Tibial artery (tissue), 4 donors: ENCODE results near the gene TPMT.
"Not testable (repeated sequence)": the region's sequence is repeated elsewhere in the genome, so short reads cannot be mapped to it uniquely, and the experiment has no call there.

Experiments used
- DNase-seq, 2 donors: peaks; one replicate each; pipeline ENCODE4 v3.0.0-alpha.2; 2019
- H3K27ac ChIP-seq, 2 donors: fragments of 200-600 bp; sonication (generic) in 1 of 2; 1 replicate in 1 of 2; 2 replicates in 1 of 2; pipeline ENCODE4 v1.5.1; 2018 to 2019; ENCODE audit warnings: mild to moderate bottlenecking in 1 of 2
- H3K27me3 ChIP-seq, 2 donors: fragments of 200-600 bp; sonication (generic) in 1 of 2; one replicate each; pipeline versions ENCODE4 v1.5.1 to v1.6.0; 2016 to 2019
- H3K36me3 ChIP-seq, 3 donors: fragments of 200-600 bp; sonication (generic) in 2 of 3; one replicate each; pipeline ENCODE4 v1.5.1; 2016 to 2019; ENCODE audit warnings: mild to moderate bottlenecking in 2 of 3
- H3K4me1 ChIP-seq, 4 donors: fragments of 200-600 bp; sonication (generic) in 2 of 4; 1 replicate in 3 of 4; 2 replicates in 1 of 4; pipeline ENCODE4 v1.5.1; 2016 to 2019
- H3K4me3 ChIP-seq, 2 donors: fragments of 200-600 bp; sonication (generic) in 1 of 2; 1 replicate in 1 of 2; 2 replicates in 1 of 2; pipeline ENCODE4 v1.5.1; 2018 to 2019; ENCODE audit warnings: mild to moderate bottlenecking in 2 of 2
- H3K9me3 ChIP-seq, 3 donors: fragments of 200-600 bp; sonication (generic) in 1 of 3; one replicate each; pipeline ENCODE4 v1.5.1; 2016 to 2019
- intact Hi-C: fragments of 100-400 bp; cut with DNase I; formaldehyde crosslinking; loops from one replicate; pipeline ENCODE4 v1.15.0; 2023; ENCODE audit warnings: low total_unique reads
- TF ChIP-seq, protein P1 (sequence below), 2 experiments: fragments of 200-600 bp in 1 of 2; fragments of 450-650 bp in 1 of 2; IDR thresholded peaks; one replicate each; pipeline ENCODE4 v1.5.1; 2017 to 2019; ENCODE audit warnings: antibody characterized with exemption in 2 of 2, mild to moderate bottlenecking in 1 of 2, moderate library complexity in 1 of 2

Gene TPMT

GRCh38 chr6:18179770-18180356, 25.0 kb upstream of the TPMT start:
- H3K4me1 ChIP-seq: peaks cover 0 to 4% (median 0%) of the 10 kb centered on the region in 4 donors
- H3K36me3 ChIP-seq: peaks cover 0 to 17% (median 7%) of the 10 kb centered on the region in 3 donors
- H3K27me3 ChIP-seq: no peaks in the 10 kb centered on the region
- no peak overlapping the region for H3K27ac ChIP-seq
- no peaks in the 10 kb centered on the region for H3K9me3 ChIP-seq
- peak in 1 of 2 donors; percentile 43 for DNase-seq
- TF ChIP-seq, protein P1, sequence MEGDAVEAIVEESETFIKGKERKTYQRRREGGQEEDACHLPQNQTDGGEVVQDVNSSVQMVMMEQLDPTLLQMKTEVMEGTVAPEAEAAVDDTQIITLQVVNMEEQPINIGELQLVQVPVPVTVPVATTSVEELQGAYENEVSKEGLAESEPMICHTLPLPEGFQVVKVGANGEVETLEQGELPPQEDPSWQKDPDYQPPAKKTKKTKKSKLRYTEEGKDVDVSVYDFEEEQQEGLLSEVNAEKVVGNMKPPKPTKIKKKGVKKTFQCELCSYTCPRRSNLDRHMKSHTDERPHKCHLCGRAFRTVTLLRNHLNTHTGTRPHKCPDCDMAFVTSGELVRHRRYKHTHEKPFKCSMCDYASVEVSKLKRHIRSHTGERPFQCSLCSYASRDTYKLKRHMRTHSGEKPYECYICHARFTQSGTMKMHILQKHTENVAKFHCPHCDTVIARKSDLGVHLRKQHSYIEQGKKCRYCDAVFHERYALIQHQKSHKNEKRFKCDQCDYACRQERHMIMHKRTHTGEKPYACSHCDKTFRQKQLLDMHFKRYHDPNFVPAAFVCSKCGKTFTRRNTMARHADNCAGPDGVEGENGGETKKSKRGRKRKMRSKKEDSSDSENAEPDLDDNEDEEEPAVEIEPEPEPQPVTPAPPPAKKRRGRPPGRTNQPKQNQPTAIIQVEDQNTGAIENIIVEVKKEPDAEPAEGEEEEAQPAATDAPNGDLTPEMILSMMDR (IDR thresholded peaks at IDR 0.05): no peak
- H3K4me3 ChIP-seq: no peak overlapping the region
- intact Hi-C loops: no loop called here

DNA sequence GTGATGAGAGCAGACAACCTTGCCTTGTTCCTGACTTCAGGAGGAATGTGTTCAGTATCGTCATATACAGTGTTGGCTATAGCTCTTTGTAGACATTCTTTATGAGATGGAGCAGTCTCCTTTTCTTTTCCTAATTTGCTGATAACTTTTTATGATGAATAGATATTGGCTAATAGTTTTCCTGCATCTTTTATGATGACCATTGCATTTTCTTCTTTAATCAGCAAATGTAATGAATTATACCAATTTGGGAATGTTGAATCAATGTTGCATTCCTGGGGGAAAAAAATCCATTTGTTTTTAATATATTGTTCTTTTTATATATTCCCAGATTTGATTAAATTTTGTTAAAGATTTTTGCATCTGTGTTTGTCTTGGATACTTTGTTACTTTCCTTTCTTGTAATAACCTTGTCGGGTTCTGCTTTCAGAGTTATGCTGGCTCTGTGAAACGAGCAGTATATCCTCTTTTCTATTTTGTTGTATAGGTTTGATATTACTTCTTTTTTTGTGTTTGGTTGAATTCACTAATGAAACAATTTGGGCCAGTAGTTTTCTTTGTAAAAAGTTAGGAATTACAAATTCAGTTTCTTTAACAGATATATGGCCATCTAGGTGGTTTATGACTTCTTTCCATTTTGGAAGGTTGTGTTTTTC, 24.2 kb upstream of the TPMT start:
- no peak for DNase-seq
- Histone ChIP-seq H3K27ac (no peak overlapping the region), H3K4me3 (no peak overlapping the region), H3K4me1 (peaks cover 0 to 4% (median 0%) of the 10 kb centered on the region in 4 donors), H3K9me3 (no peaks in the 10 kb centered on the region), H3K27me3 (no peaks in the 10 kb centered on the region), H3K36me3 (peaks cover 0 to 22% (median 14%) of the 10 kb centered on the region in 3 donors)
- TF ChIP-seq, protein P1 (IDR thresholded peaks at IDR 0.05): no peak
- intact Hi-C loops: no loop called here

- Histone ChIP-seq H3K27ac (no peak overlapping the region), H3K27me3 (no peaks in the 10 kb centered on the region), H3K4me3 (no peak overlapping the region), H3K9me3 (no peaks in the 10 kb centered on the region), H3K4me1 (no peaks in the 10 kb centered on the region), H3K36me3 (peaks cover 0 to 22% (median 18%) of the 10 kb centered on the region in 3 donors)
- DNase-seq: no peak
- intact Hi-C loops: no loop called here
- TF ChIP-seq, protein P1 (IDR thresholded peaks at IDR 0.05): no peak
These were observed 22.5 kb upstream of the TPMT start for GRCh38 chr6:18177286-18177965.

GRCh38 chr6:18176198-18176597, 21.3 kb upstream of the TPMT start:
- intact Hi-C loops, DNase-seq, H3K27ac ChIP-seq, H3K4me1 ChIP-seq, H3K27me3 ChIP-seq, H3K4me3 ChIP-seq, H3K9me3 ChIP-seq: not testable (repeated sequence)
- H3K36me3 ChIP-seq: peaks cover 3 to 30% (median 29%) of the 10 kb centered on the region in 3 donors

DNA sequence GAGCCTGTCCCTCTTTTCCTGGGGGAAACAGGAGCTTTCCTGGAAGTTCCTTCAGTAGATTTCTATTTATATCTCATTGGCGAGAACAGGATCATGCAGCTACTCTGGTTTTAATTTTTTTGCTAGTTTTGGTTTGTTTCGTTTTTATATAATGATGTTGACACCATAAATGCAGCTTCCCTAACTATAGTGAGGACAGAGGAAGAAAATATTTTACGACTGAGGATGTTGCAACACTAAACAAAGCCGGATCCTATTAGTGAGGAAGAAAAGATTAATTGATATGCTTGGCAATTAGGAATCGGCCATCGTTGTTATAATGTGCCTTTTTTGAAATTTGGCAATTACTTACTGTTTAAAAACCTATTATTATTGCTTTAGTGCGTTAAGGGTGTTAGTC, 17.0 kb upstream of the TPMT start:
- TF ChIP-seq, protein P1 (IDR thresholded peaks at IDR 0.05): no peak
- no peak for DNase-seq
- Histone ChIP-seq H3K36me3 (peaks cover 23 to 69% (median 59%) of the 10 kb centered on the region in 3 donors), H3K4me1 (no peaks in the 10 kb centered on the region), H3K9me3 (no peaks in the 10 kb centered on the region), H3K4me3 (no peak overlapping the region), H3K27me3 (no peaks in the 10 kb centered on the region), H3K27ac (no peak overlapping the region)
- intact Hi-C loops: no loop called here

DNA sequence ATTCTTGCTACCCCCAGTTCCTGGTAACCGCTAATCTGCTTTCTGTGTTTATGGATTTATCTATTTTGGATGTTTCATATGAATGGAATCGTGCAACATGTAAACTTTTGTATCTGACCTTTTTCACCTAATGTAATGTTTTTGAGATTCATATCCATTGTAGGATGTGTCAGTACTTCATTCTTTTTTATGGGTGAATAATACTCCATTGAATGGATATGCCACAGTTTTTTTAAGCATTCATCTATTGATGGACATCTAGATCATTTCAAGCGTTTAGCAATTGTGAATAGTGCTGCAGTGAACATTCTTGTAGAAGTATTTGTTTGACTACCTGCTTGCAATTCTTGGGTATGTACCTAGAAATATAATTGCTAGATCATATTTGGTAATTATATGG, 13.4 kb upstream of the TPMT start:
- TF ChIP-seq, protein P1 (IDR thresholded peaks at IDR 0.05): no peak
- Histone ChIP-seq H3K9me3 (no peaks in the 10 kb centered on the region), H3K27me3 (no peaks in the 10 kb centered on the region), H3K27ac (no peak overlapping the region), H3K4me3 (no peak overlapping the region), H3K36me3 (peaks cover 32 to 78% (median 42%) of the 10 kb centered on the region in 3 donors), H3K4me1 (no peaks in the 10 kb centered on the region)
- DNase-seq: no peak
- intact Hi-C loops: no loop called here
